Neural progenitor cell (in vitro differentiated cells): ENCODE results near the gene E2F2.

Source experiments
- CTCF ChIP-seq: fragments of 200-600 bp; sonication (generic); IDR thresholded peaks from 2 replicates; pipeline ENCODE4 v1.5.1; 2017; ENCODE audit warnings: antibody characterized with exemption, mild to moderate bottlenecking
- EZH2 ChIP-seq: fragments of 200-600 bp; sonication (generic); IDR thresholded peaks from 2 replicates; pipeline ENCODE4 v1.6.1; 2017; ENCODE audit warnings: antibody characterized with exemption, mild to moderate bottlenecking, moderate library complexity

- TF ChIP-seq CTCF (no peak), EZH2 (no peak)
These were observed 13.5 kb downstream of the E2F2 start for GRCh38 chr1:23517581-23517980.
